HG03135 (cell line): ENCODE results near the gene MTCL3.

Experiments used
- ATAC-seq: cut with Tn5 transposase; IDR thresholded peaks from one replicate; pipeline ENCODE4 v1.9.1; 2021; ENCODE audit warnings: mild to moderate bottlenecking, moderate library complexity; ENCODE audit not compliant: unreplicated experiment

MTCL3 gene

GRCh38 chr6:127515794-127516661, 3.1 kb downstream of the MTCL3 start:
- peak; percentile 73 for ATAC-seq

DNA sequence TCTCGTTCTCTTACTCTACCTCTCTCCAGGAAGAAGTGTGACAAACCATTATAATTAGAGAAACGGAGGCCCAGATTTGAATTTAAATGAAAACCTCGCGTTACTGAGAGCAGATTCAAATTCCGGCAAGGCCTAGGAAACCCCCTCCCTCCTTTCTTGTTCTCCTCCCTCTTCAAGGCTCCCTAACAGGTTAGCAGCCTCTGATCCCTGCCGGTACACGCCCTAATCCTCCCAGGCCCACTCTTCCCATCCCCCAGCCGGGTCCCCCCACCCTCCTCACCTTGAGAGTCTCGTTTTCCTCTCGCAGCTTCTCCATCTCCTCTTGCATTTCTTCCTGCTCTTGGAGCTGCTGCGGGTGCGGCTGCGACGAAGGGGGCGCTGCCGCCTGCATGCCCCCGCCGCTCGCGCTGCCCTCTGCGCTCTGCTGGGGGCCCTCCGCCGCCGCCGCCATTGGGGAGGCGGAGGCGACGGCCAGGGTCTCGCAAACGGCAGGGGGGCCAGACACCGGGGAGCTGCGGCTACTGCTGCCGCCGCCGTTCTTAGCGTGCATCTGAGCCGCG, 3.8 kb downstream of the MTCL3 start:
- peak; percentile 16 for ATAC-seq

GRCh38 chr6:127514773-127515227, 4.3 kb downstream of the MTCL3 start:
- ATAC-seq: no peak

GRCh38 chr6:127514179-127514772, 4.9 kb downstream of the MTCL3 start:
- no peak for ATAC-seq

GRCh38 chr6:127513425-127513824, 5.7 kb downstream of the MTCL3 start:
- no peak for ATAC-seq

- no peak for ATAC-seq
Observed at GRCh38 chr6:127510876-127511275, 8.3 kb downstream of the MTCL3 start.

GRCh38 chr6:127506894-127507293, 12.2 kb downstream of the MTCL3 start:
- ATAC-seq: no peak

DNA sequence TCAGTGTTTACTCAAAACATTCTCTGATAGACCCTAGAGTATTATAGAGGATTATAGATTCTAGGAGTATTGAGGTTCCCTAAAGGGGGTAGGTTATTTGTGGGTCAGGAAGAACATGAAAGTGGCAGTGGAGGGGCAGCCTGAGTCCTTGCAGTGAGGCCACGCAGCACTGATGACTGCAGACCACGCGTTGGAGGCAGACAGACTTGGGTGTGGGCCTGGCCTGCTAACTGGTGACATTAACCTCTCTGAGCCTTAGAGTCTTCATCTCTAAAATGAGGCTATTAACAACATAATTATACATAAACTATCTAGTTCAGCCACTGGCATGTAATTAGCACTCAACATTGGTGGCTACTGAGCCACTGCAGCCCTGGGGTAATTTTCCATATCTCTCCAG, 16.1 kb downstream of the MTCL3 start:
- no peak for ATAC-seq

DNA sequence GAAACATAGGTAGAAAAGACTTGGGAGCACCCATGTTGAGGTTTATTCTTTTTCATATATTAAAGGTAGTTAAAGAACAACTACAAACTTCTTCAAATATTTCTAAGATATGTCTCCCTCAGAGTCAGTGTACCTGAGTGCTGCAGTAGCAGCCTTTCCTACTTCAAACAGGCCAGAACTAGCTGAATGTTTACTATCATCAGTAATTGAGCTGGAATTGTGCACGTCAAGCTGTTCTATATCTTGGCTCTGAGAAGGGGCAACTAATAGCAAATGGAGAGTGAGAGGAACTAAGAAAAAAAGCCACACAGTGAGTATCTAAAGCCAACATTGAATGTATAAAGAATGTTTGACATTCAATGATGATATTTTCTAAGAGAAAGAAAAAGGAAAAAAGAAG, 21.7 kb downstream of the MTCL3 start:
- no peak for ATAC-seq

- ATAC-seq: no peak
Observed at GRCh38 chr6:127496471-127496870, 22.7 kb downstream of the MTCL3 start.

DNA sequence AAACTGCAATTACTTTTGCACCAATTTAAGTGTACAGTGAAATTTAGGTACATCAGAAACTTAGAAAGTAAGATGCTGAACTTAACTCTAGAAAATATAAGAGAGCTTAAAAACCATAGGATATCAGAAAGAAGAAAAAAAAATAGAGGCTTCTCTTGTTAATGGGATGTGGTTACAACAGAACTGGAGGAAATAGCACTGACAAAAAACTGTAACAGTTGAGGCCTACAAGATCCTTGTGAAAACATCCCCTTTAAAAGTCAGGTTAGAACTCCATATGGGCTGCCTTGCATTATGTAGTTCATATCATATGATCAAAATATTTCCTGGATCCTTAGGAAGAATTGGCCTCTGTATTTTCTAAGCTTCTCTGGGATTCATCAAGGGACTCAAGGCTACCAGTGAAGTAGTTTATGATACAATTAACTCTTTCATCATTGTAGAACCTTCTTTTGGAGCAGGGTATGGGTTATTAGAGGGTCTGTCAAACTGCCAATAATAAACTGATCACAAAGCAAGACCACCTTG, 24.8 kb downstream of the MTCL3 start:
- ATAC-seq: no peak

DNA sequence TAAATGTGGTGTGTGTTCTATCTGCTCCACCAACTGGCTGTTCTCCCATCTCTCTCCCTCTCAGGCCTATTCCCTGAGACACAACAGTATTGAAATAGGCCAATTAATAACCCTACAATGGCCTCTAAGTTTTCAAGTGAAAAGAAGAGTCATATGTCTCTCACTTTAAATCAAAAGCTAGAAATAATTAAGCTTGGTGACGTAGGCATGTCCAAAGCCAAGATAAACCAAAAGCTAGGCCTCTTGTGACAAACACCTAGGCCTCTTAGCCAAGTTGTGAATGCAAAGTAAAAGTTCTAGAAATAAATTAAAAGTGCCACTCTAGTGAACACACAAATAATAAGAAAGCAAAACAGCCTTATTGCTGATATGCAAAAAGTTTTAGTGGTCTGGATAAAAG, 29.9 kb downstream of the MTCL3 start:
- no peak for ATAC-seq

DNA sequence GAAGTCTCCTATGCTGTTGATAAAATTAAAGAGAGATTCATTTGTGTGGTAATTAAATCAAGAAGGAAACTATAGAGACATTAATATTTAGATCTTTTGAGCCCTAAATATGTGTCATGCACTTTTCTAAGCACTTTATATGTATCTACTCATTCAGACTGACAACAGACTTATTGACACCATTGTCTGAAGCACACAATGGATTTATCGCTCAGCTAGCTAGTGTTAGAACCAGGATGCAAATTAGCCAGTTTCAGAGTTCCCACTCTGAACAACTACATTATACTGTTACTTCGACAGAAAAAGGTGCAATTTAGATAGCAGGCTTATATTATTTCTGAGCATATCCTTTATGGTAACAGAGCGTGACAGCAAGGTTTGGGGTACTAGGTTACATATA, 32.2 kb downstream of the MTCL3 start:
- ATAC-seq: no peak

- ATAC-seq: peak; percentile 99
Observed at GRCh38 chr6:127484212-127484863, 34.8 kb downstream of the MTCL3 start.

- ATAC-seq: peak; percentile 22
Observed at GRCh38 chr6:127483399-127484055, 35.6 kb downstream of the MTCL3 start.

DNA sequence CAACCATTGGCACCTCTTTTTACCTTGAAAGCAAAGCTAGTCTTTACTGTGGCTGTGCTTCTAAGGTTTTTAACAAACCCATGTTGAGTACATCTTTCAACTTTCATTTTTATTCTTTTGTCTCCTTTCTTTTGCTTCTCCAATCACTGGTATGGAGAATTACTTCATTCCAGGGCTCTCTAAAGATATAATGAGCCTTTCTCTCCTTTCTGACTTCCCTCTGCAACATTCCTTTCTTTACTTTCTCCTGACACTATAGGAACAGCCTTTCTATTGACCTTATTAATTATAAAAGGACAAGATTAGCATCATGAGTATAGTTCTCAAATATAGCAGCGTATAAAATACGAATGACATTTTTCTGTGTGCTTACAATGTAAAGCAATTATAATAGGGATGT, 36.8 kb downstream of the MTCL3 start:
- no peak for ATAC-seq

DNA sequence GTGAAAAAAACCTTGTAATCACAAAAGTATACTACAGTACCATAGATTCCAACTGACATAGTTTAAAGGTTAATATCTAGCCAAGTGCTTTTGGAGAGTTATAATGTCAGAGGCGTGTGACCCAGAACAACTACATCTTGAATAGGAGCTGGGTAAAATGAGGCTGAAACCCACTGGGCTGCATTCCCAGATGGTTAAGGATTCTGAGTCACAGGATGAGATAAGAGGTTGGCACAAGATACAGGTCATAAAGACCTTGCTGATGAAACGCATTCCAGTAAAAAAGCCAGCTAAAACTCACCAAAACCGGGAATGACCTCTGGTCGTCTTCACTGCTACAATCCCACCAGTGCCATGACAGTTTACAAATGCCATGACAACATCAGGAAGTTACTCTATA, 37.5 kb downstream of the MTCL3 start:
- ATAC-seq: no peak

GRCh38 chr6:127481111-127481510, 38.0 kb downstream of the MTCL3 start:
- ATAC-seq: no peak

- ATAC-seq: no peak
Observed at GRCh38 chr6:127477658-127478057, 41.5 kb downstream of the MTCL3 start.

GRCh38 chr6:127475823-127476176, 43.3 kb downstream of the MTCL3 start:
- ATAC-seq: no peak
